ENCODE results near the gene DEK.
A peak's percentile ranks its signal among the peaks of the same experiment; 100 is the strongest.

The DEK gene

DNA sequence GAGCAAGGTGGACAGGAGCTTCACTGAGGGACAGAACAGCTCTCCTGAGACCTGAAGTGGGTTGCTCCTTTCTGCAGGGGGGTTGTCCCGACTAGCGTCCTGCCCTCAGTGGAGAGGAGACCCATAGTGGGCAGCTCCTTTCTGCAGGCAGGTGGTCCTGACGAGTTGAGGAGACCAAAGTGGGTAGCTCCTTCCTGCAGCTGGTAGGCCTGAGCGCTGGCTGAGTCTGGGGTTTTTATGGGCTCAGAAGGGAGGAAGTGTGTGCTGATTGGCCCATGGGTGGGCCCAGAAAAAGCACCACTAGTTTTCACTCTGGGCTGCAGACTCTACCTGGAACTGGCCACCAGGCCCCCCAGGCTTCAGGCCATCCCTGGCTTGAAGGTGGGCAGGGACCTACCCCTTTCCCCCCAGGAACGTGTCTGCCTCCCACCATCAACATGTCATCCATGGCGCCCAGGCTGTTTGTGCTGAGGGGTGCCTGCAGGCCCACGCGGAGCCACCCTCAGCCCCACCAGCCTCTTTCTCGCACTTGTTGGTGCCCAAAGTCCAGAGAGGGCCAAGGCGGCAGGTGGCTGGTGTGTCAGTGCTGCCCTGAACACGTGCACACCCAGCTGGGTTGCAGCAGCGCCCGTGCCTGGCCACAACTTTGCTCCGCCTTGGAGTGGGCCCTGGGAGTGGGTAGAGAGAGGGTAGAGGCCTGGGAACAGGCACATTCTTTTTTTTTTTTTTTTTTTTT lies 1.6 kb upstream of the DEK start:
- DNase-seq (no peak), ATAC-seq (no peak)

DNA sequence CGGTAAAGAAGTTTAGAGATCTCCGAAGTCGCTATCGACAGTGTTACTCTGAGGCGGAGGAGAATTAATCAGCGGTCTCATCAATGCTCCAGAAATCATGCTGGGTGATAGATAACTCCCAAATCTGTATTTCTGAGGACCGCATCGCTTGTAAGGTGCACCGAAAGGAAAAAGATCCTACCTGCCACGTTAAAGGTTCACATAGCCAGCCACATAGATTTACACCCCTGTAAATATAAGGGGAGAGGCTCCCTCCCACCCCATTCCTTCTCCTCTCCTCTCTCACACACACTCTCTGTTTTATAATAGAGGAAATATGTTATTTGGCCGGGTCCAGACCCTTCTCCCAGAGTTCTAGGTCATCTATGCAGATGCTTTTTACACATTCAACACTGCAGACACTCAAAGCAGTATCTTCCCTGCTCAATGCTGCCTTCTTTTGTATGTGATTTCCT lies 620 bp upstream of the DEK start:
- DNase-seq (no peak), ATAC-seq (no peak)

DNA sequence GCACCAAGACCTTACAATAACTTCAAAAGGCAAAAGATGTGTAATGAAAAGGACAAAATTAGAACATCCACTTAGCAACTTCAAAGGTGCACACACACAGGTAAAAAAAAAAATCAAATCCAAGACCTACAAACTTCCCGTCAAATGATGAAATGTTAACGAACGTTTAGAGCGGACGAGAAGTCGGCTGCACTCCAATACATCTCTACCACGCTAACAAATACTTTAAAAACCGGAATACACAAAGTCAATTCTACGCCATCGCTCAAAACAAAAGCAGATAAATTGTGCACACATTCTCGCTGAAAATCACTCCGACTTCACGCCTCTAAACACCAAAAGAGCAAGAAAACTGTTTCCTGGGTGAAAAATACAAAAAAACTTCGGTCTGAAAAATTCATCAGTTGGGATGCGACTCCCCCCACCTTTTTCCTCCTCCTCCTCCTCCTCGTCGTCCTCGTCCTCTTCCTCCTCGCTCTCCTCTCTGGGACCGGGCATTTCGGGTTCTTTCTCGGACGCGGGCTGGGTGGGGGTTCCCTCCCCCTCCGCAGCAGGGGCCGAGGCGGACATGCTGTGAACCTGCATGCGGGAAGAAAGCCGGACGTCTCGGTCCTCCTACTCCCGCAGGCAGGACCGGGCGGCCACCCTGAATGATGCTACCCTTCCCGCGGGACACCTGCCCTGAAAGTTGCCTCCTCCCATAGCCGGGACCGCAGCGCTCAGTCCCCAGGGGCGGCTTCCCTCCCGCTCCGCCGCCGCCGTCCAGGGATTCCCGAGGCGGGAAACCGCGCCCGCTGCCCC lies 712 bp downstream of the DEK start:
- ATAC-seq (peak; percentile 2), DNase-seq (peak; percentile 48)

DNA sequence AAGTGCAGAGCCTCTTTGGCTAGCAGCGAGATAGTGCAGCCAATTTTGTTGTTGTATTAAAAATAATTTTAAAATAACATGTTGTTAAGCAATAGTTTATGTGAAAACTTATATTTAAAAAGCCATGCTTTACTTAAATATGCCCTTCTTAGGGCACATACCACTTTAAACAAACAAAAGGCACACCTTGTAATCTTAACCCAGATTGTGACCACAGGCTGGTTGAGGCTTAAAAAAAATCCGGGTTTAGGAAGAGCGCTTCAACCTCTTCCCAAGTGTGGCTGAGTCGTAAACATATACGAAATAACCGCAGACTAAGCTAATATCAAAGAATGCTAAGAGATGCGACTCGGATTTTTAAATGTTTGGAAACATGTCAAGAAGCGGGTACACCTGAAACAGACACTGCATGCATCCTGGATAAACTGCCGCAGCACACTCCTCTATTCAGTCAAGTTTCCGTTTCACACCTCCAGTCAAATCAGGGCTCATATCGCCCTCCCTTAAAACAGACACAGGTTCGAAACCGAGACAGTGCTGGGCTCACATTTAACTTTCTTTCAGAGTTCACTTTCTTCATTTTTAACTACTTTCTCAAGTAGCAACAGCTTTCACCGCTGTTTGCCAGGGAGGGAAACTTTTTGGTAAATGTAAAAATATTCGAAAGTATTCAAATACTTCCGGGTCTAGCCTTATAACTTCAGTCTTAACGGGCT lies 1.5 kb downstream of the DEK start:
- ATAC-seq (peak; percentile 54), DNase-seq (peak; percentile 36)

DNA sequence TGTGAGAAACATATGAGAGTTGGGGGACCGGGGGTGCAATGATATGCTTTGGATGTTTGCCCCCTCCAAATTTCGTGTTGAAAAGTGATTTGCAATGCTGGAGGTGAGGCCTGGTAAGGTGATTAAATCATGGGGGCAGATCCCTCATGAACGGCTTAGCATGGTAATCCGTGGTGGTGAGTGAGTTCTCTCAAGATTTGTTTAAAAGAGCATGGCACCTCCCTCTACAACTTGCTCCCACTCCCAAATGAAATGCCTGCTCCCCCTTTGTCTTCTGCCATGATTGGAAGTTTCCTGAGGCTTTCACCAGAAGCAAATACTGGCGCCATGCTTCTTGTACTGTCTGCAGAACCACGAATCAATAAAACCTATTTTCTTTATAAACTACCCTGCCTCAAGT lies 2.5 kb downstream of the DEK start:
- ATAC-seq (no peak), DNase-seq (no peak)

DNA sequence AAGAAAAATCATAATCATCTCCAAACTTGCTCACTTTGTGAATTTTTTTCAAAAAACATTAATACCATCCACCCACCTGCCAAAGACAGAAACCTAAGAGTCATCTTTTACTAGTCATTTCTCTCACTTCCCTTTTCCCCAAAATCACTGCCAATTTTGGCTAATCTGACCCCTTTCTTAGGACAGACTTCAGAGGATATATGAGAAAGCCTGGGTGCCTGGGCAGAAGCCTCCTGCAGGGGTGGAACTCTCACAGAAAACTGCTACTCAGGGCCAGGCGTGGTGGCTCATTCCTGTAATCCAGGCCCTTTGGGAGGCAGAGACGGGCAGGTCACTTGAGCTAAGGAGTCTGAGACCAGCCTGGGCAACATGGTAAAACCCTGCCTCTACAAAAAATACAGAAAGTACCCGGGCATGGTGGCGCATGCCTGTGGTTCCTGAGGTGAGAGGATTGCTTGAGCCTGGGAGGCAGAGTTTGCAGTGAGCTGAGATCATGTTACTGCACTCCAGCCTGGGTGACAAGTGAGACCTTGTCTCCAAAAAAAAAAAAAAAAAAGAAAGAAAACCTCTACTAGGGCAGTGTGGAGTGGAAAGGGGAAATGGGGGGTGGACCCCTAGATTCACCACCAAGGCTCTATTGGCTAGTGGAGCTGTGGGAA lies 3.8 kb downstream of the DEK start:
- peak; percentile 12 for ATAC-seq
- peak; percentile 35 for DNase-seq

DNA sequence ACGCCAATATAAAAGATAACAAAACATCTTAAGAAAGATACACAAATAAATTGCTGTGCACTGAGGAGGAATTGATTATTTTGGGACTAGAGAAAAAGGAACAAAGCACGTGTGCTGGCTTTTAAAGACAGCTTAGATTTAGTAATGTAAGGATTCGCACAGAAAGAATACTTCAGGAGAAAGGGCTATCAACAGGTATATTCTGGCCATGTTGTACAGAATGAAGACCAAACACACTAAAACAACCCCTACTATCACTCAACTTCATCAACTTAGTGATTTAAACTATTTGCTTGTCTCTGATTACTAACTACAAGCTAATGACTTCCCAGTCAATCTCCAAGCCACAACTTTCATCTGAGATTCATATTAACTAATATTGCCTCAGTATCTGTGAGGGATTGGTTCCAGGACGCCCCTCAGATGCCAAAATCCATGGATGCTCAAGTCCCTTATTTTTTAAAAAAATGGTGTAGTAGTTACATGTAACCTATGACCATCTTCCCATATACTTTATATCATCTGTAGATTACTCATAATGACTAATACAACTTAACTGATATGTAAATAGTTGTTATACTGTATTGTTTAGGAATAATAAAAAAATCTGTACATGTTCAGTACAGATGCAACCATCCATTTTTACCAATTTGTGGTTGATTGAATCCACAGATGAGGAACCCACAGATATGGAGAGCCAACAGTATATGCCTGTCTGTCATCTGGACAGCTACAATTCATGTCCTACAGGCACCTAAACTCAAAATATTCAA lies 4.5 kb downstream of the DEK start:
- ATAC-seq (no peak), DNase-seq (no peak)

DNA sequence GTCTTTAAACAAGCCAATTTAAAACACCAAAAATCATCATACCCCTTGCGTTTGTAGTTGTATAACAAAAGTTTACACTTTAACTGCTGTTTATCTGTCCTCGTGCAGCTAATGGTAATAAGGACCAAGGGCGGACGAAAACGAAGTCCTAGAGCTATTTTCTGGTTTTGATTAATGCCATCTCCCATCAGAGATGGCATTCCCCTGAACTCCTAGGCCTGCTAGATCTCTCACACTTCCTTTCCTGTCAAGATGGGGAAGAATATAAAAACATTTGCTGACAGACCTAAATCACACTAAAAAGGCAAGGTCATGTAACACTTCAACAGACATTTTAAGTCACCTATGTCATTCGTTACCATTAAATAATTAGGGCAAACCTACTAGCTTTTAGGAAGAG lies 9.5 kb downstream of the DEK start:
- no peak for DNase-seq
- no peak for ATAC-seq

DNA sequence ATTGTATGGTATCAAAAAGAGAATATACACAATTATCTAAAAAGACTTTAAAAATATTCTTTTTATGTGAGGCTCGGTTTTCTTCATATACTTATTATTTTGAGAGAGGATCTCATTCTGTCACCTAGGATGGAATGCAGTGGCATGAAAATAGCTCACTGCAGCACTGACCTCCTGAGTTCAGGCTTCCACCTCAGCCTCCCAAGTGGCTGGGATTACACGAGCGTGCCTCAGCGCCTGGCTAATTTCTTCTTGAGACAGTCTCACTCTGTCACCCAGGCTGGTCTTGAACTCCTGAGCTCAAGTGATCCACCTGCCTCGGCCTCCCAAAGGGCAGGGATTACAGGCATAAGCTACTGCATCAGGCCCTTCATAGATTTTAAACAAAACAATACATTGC lies 10.7 kb downstream of the DEK start:
- no peak for ATAC-seq

DNA sequence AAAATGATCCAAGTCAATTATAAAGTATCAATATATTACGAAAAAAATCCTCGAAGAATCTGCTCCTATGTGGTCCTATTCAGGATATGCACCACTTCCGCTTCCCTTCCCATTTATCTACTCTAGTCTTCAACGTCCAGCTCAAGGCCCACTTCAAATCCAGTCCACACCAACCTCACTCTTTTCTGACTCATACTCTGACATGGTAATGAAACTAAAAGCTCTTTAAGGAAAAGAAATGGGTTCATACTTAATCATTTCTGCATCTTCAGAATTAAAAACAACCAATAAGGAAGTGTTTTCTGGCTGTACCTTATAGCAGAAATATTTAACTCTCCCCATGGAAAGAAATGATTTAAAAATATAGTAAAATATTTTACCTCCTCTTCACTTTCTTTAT lies 15.1 kb downstream of the DEK start:
- ATAC-seq (no peak), DNase-seq (no peak)

More for the DNA sequence above, 10.7 kb downstream of the DEK start:
- DNase-seq: no peak

DNA sequence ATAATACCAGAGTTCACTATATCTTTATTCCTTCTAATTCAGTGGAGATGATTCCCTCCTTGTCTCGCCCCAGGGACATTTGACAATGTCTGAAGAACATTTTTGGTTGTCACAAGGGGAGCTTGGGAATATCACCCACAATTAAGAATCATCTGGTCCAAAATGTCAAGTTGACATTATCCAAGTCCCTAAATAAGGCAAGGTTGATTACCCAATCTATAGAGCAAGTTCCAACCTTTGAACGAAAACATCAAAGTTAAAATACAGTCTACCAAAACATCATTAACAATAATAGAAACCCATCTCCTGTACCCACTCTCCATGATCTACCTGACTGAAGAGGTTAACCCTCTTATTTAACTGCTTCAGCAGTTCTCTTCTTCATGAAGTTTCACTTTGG lies 15.6 kb downstream of the DEK start:
- DNase-seq (no peak), ATAC-seq (no peak)

DNA sequence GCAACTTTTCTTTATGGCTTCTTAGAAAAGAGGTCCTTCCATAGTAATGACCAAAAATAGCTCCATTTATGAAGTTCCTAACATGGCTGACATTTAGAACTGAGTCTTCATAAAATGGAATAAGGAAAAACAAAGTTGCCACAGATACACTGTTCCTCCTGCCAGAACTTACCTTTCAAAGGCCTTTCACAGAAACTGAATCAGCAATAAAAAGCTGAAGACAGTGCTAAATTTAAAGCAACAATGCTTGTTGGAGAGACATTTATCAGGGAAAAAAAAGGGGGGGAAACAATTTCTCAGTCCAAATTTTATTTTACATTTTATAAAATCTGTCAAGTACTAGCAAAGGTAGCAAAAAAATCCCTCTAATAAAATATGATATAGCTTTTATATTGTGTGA lies 17.3 kb downstream of the DEK start:
- no peak for DNase-seq

DNA sequence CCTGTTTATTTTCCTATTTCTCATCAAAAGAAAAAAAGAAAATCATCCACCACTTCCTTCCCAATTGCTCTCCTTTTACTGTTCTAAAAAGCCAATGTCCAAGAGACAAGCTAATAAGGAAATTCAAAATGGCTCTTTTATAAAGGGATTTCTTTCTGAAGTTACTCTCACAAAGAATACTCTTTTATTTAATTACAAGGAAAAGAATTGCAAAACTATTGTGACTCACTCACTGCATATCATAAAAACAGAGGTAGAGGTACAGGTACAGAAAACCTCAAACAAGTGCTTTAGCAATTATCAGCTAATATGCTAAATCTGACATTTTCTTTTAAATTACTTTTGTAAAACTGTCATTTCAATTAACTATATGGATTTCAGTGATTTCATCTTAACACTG lies 18.1 kb downstream of the DEK start:
- no peak for ATAC-seq
- DNase-seq: no peak

More for the DNA sequence above, 17.3 kb downstream of the DEK start:
- no peak for ATAC-seq

DNA sequence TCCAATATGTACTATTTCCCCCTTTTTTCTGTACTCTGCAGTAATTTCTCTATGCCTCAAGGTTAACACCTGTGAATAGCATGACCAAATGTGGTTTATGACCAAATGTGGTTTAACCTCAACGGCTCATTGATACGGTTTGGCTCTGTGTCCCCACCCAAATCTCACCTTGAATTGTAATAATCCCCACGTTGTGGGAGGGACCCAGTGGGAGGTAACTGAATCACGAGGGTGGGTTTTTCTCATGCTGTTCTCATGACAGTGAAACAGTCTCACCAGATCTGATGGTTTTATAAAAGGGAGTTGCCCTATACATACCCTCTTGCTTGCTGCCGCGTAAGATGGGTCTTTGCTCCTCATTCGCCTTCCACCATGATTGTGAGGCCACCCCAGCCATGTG lies 18.7 kb downstream of the DEK start:
- peak; percentile 76 for ATAC-seq

DNA sequence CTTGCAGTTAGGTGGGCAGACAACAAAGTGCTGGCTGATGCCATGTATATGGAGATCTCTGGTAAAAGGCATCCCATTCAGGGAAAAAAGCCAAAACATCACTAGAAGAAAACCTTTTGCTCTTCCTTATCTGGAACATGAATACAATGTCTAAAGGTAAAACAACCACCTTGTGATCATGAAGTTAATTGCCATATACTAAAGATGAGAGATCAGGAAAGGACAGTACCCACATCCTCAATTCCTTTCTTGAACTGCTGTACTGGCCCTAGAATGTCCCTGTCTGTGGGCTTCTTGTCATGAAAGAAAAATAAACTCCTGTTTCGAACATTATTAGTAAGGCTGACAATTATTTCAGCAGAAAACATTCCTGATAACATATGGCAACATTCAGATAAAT lies 19.3 kb downstream of the DEK start:
- ATAC-seq (no peak), DNase-seq (no peak)

More for the DNA sequence above, 18.7 kb downstream of the DEK start:
- peak; percentile 38 for DNase-seq

DNA sequence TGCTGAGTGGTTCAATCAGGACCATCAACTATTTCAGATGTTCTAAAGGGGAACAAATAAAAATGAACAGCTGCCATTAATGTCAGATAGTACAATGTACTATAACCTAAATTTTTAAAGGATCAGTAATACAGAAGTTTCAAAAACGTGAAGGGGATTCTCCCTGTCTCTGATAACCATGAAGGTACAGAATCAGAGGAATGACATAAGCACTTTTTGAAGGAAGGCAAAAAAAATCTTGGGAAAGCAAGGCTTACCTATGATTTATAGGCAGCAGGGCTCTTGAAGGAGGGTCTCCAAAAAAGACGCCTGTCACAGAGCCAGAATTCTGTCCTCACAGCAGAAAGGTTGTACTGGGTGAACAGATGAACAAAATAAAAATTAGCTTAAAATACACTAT lies 20.1 kb downstream of the DEK start:
- DNase-seq: no peak
- ATAC-seq: no peak

DNA sequence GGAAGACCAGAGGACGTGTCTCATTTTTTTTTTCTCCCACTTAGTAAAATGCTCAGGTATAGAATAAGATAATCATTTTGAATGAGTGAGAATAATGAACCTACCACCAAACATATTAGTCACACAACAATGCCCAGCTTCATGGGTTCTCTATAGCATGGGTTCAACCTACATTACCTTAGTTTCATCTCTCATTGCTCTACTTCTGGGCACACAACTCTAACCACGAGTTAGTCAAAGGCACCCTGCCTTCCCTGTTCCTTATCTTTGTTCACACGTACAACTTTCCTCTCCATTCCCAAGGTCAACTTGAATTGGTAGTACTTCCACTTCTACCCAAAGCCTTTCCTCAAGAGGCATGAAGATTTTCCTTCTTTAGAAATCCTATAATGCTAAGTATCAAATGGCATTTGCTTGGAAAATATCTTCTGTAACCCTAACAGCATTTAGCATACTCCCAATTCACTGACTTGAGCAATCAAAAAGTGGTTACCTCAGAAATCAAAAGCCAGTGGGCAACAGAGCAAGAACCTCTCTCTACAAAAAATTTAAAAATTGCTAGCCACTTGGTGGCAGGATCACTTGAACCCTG lies 20.9 kb downstream of the DEK start:
- ATAC-seq: peak; percentile 48
- no peak for DNase-seq

DNA sequence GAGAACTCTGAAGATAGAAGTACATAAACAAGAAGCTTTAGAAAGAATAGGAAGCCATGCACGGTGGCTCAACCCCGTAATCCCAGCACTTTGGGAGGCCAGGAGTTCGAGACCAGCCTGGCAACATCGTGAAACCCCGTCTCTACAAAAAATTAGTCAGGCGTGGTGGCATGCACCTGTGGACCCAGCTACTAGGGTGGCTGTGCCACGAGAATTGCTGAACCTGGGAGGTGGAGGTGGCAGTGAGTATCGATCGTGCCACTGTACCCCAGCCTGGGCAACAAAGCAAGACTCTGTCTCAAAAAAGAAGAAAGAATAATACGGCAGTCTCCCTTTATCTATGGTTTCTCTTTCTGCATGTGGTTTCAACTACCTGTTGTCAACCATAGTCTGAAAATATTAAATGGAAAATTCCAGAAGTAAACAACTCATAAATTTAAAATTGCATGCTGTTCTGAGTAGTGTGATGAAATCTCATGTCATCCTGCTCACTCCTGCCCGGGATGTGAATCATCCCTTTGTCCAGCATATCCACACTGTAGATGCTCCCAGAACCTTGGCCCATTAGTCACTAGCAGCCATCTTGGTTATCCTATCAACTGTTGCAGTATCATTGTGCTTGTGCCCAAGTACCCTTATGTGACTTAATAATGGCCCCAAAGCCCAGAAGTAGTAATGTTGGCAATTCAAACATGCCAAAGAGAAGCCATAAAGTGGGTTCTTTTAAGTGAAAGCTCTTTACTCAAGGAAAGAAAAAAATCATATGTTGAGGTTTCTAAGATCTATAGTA lies 22.1 kb downstream of the DEK start:
- no peak for DNase-seq
- no peak for ATAC-seq

DNA sequence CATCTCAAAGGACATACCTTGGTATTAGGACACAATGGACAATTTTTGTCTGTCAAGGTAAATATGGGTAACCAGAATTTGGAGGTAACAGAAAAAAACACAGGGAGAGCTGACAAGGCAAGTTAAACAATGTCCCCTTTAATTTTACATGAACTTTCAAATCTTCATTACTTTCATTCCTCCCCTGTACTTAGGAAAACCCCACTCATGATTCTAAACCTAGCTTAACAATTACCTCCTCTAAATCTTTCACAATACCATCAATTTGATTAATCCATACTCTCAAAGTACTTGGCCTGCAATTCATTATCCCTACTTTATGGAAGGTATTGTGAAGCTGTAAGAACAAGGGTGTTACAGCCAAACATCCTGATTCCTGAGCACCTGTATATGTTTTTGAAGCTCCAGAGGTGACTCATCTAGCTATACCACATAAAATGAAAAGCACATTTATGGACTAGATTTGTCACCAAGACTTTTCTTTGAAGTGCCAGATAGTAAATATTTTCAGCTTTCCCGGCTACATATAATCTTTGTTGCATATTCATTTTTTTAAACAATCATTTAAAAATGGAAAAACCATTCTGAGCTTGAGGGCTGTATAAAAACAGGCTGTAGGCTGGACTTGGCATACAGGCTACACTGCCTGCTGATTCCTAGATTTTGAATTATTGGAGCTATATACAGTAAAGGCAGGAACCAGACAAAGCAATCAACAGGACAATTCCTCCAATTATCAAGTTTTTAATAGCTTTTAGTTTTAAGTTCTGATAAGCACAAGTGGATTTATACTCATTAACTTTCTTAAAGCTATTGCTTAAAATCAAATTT lies 22.9 kb downstream of the DEK start:
- DNase-seq: no peak
- peak; percentile 40 for ATAC-seq

Measured in stimulated activated naive CD8-positive, alpha-beta T cell treated with anti-CD3 and anti-CD28 coated beads, Interleukin-15, Interleukin-2, amounts not matched to agents 100 U/mL and 50 U/mL, for 24 hours (primary cell).